Activated CD4-positive, CD25-positive, alpha-beta regulatory T cell treated with anti-CD3 and anti-CD28 coated beads, Interleukin-2, amount 50 U/mL, for 72 hours (primary cell): ENCODE measurements around the gene CDK11A.
A peak's percentile ranks its signal among the peaks of the same experiment; 100 is the strongest.
"Not testable (repeated sequence)": the region's sequence is repeated elsewhere in the genome, so short reads cannot be mapped to it uniquely, and the experiment has no call there.

Source experiments
- DNase-seq: peaks from one replicate; pipeline ENCODE4 v3.0.0; 2021

The CDK11A gene

DNA sequence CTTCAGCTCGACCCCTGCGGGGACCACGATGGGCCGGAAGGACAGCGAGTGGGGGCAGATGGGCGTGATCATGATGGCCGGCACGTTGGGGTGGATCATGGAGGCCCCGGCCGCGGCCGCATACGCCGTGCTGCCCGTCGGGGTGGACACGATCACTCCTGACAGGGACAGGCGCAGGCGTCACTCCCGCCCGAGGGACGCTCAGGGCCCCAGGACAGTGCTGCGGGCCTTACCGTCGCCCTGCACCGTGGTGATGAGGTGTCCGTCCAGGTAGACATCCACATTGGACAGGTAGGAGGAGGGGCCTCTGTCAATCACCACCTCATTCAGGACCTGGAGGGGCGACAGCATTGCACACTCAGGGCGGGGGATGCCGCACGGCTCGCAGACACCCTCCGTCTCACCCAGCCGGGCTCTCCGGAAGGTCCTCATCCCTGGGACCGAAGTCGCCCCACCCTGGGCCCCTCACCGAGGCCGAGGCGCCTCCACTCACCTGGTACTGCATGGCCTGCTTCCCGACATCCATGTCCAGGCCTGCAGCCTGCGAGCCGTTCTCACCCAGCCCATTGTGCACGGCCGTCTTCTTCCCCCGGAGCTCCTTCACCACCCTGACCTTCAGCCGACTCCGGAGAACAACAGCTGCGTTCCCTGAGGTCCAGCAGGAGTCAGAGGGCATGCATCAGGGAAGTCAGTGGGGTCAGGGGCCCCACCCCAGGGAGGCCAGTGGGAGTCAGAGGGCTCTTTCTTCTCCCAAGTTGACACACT, 30.1 kb upstream of the CDK11A start:
- no peak for DNase-seq

DNA sequence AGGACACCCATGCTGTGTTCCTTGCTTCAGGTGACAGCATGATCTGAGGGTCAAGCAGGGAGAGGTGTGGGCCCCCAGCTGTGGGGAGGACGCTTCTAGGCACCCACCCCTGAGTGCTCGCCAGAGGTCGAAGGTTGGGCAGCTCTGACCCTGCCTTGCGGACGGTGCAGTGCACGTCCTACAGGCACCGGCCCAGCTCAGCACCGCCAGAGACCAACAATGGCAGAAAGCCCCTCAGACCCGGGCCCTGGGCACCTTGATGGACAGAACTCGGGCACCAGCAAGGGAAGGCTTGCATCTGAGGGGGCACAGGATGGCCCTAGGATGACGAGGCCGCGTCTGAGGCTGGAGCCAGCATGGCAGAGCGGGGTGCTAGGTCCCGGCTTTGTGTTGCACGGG, 29.4 kb upstream of the CDK11A start:
- no peak for DNase-seq

- DNase-seq = no peak
Observed at GRCh38 chr1:1752636-1753606, 28.8 kb upstream of the CDK11A start.

DNA sequence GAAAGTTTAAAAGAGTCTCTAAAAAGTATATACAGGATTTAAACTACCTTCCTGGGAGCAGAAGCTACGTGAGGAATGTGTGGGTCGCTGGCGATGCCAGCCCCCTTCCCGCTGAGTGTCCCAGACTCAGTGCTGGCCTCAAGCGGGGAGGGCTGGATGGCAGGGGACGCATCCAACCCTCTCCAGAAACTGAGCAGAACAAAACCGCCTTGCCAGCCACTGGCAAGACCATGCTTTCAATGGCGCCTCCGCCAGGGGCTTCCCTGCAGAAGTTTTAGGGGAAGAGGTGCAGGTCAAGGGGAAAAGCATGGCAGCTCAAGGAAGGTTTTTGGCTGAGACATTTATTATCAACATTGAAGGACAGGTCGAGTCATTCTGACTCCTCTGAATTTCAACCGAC, 28.0 kb upstream of the CDK11A start:
- DNase-seq = no peak

GRCh38 chr1:1749941-1750340, 25.8 kb upstream of the CDK11A start:
- DNase-seq = not testable (repeated sequence)

DNA sequence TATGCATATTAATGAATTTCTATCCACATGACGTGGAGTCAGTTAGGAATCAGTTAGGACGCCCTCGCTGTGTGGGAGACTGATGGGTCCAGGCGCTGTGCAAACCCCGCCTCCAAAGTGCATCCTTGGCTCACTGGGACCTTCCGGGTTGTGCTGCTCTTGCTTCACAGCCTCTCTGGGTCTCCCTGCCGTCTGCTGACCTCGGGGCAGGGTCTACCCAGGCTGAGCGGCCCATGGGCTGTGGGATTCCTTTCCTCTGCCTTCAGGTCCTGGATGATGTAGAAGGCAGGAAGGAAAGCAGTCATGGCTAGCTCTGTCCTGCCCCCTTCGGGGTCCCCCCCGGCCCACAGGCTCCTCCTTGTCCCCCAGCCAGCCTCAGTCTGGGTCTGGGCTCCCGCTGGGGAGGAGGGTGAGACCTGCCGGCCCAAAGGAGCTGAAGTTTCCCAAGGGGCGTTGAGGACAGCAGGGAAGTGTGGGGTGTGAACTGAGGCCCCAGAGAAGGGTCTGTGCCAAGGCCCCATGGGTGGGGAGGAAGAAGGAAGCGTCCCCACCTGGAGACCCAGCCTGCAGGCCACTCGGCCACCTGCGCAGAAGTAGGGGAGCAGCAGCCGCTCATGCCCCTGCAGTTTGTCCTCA, 24.6 kb upstream of the CDK11A start:
- DNase-seq = no peak

DNA sequence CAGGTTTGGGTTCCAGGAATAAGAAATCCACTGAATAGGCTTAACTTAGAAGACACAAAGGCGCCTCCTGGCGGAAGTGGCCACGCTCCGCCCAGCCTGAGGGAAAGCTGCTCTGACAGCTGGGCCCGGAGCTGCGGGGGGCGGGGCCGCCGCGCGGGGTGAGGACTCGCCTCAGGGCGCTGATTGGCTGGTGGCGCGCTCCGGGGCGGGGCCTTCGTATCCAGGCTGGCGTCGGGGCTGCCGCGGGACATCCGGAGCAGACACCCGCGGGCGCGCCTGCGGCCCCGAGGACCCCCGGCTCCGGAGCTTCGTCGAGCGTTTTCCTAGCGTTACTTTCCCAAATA, 22.4 kb upstream of the CDK11A start:
- DNase-seq = not testable (repeated sequence)

GRCh38 chr1:1745651-1746565, 21.8 kb upstream of the CDK11A start:
- DNase-seq = peak; percentile 91

GRCh38 chr1:1742529-1742928, 18.4 kb upstream of the CDK11A start:
- DNase-seq = not testable (repeated sequence)

GRCh38 chr1:1741013-1741412, 16.9 kb upstream of the CDK11A start:
- DNase-seq = not testable (repeated sequence)

DNA sequence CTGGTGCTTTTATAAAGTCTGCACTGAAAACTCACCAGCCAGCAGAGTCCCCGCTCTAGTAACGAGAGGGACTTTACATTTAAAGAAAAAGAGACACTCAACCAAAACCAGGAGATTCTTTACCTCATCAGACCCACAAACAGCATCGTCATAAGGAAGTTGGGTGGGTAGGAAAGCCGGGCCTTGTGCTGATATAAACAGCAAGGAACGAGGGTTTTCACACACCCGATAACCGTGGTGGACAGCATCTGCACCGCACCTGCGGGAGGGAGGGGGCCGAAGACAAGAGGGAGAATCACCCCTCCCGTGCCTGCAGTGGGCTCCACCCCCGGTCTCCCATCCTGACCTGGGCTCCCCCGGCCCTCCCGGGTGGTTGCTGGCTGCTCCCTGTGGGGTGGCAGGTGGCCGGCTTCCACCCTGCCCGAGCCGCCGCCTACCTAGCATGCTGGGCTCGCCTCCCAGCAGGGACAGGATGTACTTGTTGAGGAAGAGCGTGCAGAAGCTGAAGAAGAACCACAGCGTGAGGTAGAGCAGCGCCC, 14.7 kb upstream of the CDK11A start:
- not testable (repeated sequence) for DNase-seq

GRCh38 chr1:1737675-1738590, 13.8 kb upstream of the CDK11A start:
- DNase-seq = not testable (repeated sequence)

DNA sequence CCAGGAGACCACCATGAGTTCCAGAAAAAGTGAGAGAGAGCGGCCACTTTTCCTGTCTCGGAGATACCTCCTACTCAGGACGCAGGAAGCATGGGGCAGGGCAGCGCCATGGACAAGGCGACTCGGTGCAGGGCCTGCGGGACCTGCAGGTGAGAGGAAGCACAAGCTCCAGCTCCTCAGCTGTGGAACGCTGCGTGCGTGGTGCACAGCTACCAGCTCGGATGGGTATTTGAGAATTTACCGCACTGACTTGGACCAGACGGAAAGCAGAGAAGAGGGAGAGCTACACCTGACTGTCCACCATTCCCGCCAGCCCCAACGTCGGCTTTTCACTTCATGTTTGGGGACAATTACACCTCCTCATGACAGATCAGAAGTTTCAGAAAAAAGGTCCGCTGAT, 8.2 kb upstream of the CDK11A start:
- DNase-seq = no peak

DNA sequence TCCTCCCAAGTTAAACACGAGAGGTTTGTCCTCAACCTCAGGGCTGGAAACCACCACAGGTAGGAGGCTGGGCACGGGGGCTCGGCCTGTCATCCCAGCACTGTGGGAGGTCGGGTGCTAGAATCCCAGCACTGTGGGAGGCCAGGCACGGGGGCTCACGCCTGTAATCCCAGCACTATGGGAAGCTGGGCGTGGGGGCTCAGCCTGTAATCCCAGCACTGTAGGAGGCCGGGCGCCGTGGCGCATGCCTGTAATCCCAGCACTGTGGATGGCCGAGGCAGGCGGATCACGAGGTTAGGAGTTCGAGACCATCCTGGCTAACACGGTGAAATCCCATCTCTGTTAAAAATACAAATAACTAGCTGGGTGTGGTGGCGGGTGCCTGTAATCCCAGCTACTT, 6.7 kb upstream of the CDK11A start:
- DNase-seq = no peak

DNA sequence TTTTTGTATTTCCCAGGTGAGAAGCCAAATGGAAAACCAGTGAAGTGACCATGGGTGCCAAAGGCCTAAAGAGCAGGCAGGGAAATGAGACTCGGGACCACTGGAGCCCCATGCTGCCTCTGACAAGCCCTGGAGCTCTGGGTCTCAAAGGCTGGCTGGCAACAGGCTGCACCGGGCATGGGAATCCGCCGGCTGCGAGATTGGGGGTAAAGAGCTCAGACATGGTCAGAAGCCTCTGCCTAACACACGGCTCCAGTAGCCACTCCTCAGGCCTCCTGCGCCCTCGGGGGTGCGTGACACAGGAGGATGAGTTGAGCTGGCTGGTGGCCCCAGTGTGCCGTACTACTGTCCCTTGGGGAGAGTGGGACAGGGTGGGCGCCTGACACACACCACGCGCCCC, 6.1 kb upstream of the CDK11A start:
- DNase-seq = not testable (repeated sequence)

DNA sequence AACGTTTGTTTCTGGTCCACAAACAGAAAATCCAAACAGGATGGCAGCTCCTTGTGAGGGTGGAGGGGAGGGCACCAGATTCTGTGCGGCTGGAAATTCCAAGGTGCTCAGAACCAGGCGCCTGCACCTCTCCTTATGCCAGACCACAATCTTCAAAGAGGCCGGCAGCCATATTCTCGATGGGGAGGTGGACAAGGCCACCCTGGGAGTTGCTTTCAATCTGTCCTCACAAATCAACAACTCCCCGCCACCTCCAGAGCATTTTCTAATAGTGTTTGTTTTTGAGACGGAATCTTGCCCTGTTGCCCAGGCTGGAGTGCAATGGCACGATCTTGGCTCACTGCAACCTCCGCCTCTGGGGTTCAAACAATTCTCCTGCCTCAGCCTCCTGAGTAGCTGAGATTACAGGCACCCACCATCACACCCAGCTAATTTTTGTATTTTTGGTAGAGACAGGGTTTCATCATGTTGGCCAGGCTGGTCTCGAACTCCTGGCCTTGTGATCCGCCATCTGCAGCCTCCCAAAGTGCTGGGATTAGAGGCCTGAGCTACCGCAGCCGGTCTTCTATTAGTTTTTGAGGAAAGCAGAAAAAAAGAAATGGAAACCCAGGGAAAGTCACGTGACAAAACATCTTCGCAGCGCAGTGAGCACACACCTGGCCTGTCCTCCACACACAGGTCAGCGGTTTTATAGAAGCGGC, 5.1 kb upstream of the CDK11A start:
- DNase-seq = not testable (repeated sequence)

GRCh38 chr1:1728308-1729005, 4.3 kb upstream of the CDK11A start:
- DNase-seq = not testable (repeated sequence)

- DNase-seq = not testable (repeated sequence)
Observed at GRCh38 chr1:1727131-1727651, 3.0 kb upstream of the CDK11A start.

GRCh38 chr1:1726088-1726487, 1.9 kb upstream of the CDK11A start:
- DNase-seq = not testable (repeated sequence)
